Ramos (cell line): ENCODE measurements around the gene MYH13.
"Not testable (repeated sequence)": the region's sequence is repeated elsewhere in the genome, so short reads cannot be mapped to it uniquely, and the experiment has no call there.

Source experiments
- in situ Hi-C: fragments of 300-500 bp; cut with MboI; formaldehyde crosslinking; loops from one replicate; pipeline ENCODE4 v1.14.3; 2022; ENCODE audit warnings: low sequenced_read_pairs; ENCODE audit not compliant: unreplicated experiment

Gene MYH13

GRCh38 chr17:10309003-10309974 lies 63.5 kb downstream of the MYH13 start:
- in situ Hi-C loops: no loop called here

- in situ Hi-C loops: no loop called here
These were observed 66.2 kb downstream of the MYH13 start for GRCh38 chr17:10306585-10306984.

GRCh38 chr17:10305398-10305797 lies 67.4 kb downstream of the MYH13 start:
- in situ Hi-C loops: no loop called here

GRCh38 chr17:10304758-10305300 lies 68.0 kb downstream of the MYH13 start:
- in situ Hi-C loops: no loop called here

- in situ Hi-C loops: no loop called here
These were observed 75.1 kb downstream of the MYH13 start for GRCh38 chr17:10297691-10298090.

- in situ Hi-C loops: no loop called here
These were observed 77.0 kb downstream of the MYH13 start for GRCh38 chr17:10295728-10296343.

GRCh38 chr17:10294180-10294579 lies 78.6 kb downstream of the MYH13 start:
- in situ Hi-C loops: no loop called here

GRCh38 chr17:10292057-10292937 lies 80.5 kb downstream of the MYH13 start:
- in situ Hi-C loops: no loop called here

GRCh38 chr17:10291576-10291975 lies 81.2 kb downstream of the MYH13 start:
- in situ Hi-C loops: not testable (repeated sequence)

GRCh38 chr17:10290041-10290440 lies 82.8 kb downstream of the MYH13 start:
- in situ Hi-C loops: no loop called here

GRCh38 chr17:10286324-10286723 lies 86.5 kb downstream of the MYH13 start:
- in situ Hi-C loops: no loop called here

- in situ Hi-C loops: no loop called here
These were observed 86.9 kb downstream of the MYH13 start for GRCh38 chr17:10285896-10286295.

- in situ Hi-C loops: no loop called here
These were observed 92.7 kb downstream of the MYH13 start for GRCh38 chr17:10280068-10280467.

GRCh38 chr17:10278218-10278617 lies 94.6 kb downstream of the MYH13 start:
- in situ Hi-C loops: no loop called here

GRCh38 chr17:10276436-10276835 lies 96.4 kb downstream of the MYH13 start:
- in situ Hi-C loops: no loop called here

- in situ Hi-C loops: no loop called here
These were observed 97.4 kb downstream of the MYH13 start for GRCh38 chr17:10275418-10275817.

- in situ Hi-C loops: no loop called here
These were observed 101.7 kb downstream of the MYH13 start for GRCh38 chr17:10271106-10271562.

- in situ Hi-C loops: no loop called here
These were observed 102.5 kb downstream of the MYH13 start for GRCh38 chr17:10270258-10270657.

GRCh38 chr17:10268005-10268404 lies 104.8 kb downstream of the MYH13 start:
- in situ Hi-C loops: no loop called here

- in situ Hi-C loops: no loop called here
These were observed 106.4 kb downstream of the MYH13 start for GRCh38 chr17:10266296-10266876.
